ENCODE measurements around the gene SRGAP2C.
"Not testable (repeated sequence)": the region's sequence is repeated elsewhere in the genome, so short reads cannot be mapped to it uniquely, and the experiment has no call there.

SRGAP2C gene

DNA sequence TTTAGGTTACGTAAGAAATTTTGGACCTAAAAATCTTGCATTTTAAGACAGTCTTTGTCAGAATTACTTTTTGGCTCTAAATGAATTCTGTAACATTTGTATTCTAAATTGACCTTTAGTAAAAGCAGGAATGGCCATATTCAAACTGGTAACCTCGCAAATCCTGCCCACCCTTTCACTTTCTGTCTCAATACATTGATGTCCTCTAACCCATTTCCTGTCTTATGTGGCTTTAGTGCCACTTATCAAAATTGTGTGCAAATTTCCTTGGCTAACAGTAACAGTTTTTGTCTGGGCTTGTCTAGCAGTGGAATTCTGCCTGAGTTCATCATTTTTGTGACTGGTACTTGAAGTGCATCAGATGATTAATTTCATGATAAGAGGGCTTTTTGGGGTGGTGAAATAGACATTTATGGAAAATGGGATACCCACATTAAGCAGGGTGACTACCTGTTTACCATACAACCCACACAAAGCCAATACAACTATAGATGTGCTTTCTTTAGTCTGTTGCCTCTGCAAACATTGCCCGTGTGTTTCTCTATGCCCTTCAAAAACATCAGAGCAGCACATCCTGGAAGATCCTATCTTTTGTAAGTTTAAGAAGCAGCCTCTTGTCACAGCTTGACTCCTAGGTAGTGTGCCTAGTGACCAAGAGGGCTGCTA, 205.3 kb downstream of the SRGAP2C start:
- not testable (repeated sequence) for DNase-seq

- not testable (repeated sequence) for DNase-seq
These were observed 207.4 kb downstream of the SRGAP2C start for GRCh38 chr1:121392130-121392529.

GRCh38 chr1:121395718-121396201, 211.0 kb downstream of the SRGAP2C start:
- not testable (repeated sequence) for DNase-seq

- DNase-seq = not testable (repeated sequence)
These were observed 211.7 kb downstream of the SRGAP2C start for GRCh38 chr1:121396335-121397081.

DNA sequence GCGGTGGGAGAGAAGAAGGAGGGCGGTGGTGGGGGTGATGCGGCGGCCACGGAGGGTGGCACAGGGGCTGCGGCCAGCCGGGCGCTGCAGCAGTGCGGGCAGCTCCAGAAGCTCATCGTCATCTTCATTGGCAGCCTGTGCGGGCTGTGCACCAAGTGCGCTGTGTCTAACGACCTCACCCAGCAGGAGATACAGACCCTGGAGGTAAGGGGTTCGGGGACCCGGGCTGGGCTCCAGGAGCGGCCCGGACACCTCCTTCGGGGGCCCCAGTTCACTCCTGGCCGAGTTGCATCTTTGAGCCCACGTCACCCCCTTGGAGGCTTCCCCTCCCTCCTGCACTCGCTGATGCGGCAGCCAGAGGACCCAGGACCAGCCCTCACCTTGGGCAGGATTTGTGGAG, 212.3 kb downstream of the SRGAP2C start:
- DNase-seq = not testable (repeated sequence)

DNA sequence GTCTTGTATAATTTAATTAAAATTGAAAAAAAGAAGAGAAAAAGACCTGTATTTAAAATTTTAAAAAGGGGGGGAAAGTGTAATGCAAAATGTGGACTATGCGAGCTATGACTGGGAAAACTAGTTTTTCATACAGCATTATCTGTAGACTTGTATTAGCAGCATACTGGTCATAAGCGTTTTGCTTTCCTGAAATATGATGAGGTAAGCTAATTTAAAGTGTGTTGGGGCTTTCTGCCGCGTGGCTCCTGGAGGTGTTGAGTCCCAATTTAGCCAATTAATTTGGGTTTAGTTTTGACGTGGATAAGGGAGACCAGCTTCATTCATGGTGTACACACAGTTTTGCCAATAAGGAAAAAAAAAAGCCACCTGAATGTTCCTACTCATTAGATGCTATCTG, 214.4 kb downstream of the SRGAP2C start:
- not testable (repeated sequence) for DNase-seq

DNA sequence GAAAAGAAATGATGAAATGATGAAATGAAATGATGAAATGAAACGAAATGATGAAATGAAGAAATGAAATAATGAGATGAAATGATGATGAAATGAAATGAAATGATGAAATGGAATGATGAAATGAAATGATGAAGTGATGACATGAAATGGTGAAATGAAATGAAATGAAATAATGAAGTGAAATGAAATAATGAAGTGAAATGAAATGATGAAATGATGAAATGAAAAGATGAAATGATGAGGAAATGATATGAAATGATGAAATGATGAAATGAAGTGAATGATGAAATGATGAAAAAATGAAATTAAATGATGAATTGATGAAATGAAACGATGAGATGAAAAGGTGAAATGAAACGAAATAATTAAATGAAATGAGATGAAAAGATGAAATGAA, 215.3 kb downstream of the SRGAP2C start:
- not testable (repeated sequence) for DNase-seq

- DNase-seq = not testable (repeated sequence)
These were observed 216.0 kb downstream of the SRGAP2C start for GRCh38 chr1:121400541-121401310.

GRCh38 chr1:121401375-121401955, 216.7 kb downstream of the SRGAP2C start:
- DNase-seq = not testable (repeated sequence)

DNA sequence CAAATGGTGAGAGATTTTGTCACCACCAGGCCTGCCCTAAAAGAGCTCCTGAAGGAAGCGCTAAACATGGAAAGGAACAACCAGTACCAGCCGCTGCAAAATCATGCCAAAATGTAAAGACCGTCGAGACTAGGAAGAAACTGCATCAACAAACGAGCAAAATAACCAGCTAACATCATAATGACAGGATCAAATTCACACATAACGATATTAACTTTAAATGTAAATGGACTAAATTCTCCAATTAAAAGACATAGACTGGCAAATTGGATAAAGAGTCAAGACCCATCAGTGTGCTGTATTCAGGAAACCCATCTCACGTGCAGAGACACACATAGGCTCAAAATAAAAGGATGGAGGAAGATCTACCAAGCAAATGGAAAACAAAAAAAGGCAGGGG, 218.5 kb downstream of the SRGAP2C start:
- DNase-seq = not testable (repeated sequence)

DNA sequence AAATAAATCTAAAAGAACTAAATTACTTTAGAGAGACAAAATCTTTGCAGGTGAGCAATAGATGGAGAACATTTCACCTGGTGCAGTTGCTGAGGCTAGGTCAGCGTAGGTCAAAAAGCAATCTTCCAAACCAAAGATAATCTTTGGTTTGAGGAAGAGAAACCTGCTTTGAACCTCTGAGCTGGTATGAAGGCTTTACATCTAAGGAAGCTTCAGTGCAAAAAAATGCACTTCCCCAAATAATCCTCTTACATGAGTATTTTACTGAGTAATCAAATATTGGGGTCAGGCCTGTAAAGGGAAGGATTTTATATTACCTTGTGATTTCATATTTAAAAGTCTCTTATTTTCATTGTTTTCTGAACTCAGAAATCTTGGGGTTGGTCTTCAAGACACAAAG, 223.6 kb downstream of the SRGAP2C start:
- DNase-seq = no peak

DNA sequence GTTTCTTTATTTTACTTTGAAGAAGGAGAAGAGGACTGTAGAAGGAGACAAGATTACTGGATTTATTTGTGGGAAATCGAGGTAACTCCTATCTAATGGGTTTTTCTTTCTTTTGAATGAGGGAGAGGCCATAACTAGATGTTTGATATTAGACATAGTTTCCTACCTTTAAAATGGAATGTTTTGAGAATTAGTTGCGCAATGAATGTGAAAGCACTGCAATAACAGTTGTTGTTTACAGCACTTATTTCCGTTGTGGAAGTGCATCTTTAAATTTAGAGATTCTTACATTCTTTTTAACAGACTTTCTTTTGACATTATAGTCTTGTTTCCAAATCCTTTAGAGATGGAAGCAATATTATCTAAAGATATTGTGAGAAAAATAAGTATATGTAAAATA, 229.0 kb downstream of the SRGAP2C start:
- DNase-seq = no peak

GRCh38 chr1:121414905-121415304, 230.1 kb downstream of the SRGAP2C start:
- DNase-seq = peak; percentile 14

DNA sequence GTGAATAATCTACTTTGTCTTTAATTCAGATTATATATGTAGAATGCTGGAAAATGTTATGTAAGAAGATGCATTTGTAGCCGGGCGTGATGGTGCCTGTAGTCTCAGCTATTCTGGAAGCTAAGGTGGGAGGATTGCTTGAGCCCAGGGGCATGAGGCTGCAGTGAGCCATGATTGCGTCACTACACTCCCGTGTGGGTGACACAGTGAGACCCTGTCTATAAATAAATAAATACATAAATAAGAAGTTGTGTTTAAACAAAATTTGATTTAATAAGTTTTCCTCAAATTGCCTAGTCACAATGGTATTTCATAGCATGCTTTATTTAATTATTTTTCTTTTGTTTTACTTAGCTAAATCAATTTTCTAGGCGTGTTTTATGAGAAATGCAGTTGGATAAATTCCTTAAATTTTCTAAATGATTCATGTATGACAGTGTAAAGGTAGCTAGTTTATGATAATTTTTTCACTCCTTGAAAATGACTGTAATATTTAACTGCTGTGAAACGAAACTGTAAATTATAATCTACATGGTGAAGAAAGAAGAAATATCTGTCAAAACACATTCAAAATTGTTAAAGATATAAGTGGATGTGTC, 232.6 kb downstream of the SRGAP2C start:
- no peak for DNase-seq

GRCh38 chr1:121418369-121419049, 233.7 kb downstream of the SRGAP2C start:
- peak; percentile 6 for DNase-seq

- DNase-seq = not testable (repeated sequence)
These were observed 234.4 kb downstream of the SRGAP2C start for GRCh38 chr1:121419050-121419615.

DNA sequence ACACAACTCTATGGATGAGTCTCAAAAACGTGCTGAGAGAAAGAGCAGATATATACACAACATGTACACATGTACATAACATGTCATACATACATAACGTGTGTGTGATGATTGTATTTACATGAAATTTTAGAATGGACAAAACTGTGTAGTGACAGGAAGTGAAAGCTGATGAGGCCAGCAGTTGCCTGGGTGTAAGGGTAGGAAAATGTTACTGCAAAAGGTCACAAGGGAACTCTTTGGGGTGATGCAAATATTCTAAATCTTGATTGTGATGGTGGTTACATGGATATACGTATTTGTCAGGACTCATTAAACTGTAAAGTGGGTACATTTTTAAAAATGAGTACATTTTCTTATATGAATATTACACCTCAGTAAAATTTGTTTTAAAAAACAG, 236.7 kb downstream of the SRGAP2C start:
- DNase-seq = not testable (repeated sequence)

GRCh38 chr1:121423956-121424355, 239.2 kb downstream of the SRGAP2C start:
- DNase-seq = not testable (repeated sequence)

DNA sequence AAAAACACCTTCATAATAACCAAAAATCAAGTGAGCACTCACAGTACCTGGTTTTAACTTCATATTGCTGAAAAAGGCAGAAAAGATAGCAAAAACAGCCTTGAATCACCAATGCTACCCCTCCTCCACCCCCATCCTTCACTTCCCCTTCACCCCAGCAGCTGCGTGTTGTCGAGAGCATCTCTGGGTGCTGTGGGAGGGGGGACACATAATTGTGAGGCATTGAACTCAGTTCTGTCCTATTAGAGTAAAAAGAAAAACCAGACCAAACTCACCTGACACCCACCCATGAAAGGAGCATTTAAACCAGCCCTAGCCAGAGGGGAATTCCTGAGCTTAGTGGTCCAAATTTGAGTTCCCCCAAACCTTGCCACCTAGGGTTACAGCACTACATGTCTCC, 248.7 kb downstream of the SRGAP2C start:
- DNase-seq = not testable (repeated sequence)

GRCh38 chr1:121438862-121439261, 254.1 kb downstream of the SRGAP2C start:
- DNase-seq = not testable (repeated sequence)

GRCh38 chr1:121440993-121441392, 256.2 kb downstream of the SRGAP2C start:
- DNase-seq = no peak

All from DMS153 (cell line).